Thyroid gland (tissue), 4 donors: ENCODE results near the gene RPL3.

Experiments
- POLR2A ChIP-seq, 2 donors: fragments of 450-650 bp; IDR thresholded peaks; one replicate each; pipeline ENCODE4 v1.6.1; 2017; ENCODE audit warnings: antibody characterized with exemption in 2 of 2, mild to moderate bottlenecking in 2 of 2, moderate library complexity in 1 of 2
- TF ChIP-seq, protein P1 (sequence below), 6 experiments: fragments of 200-600 bp in 3 of 6; fragments of 450-650 bp in 3 of 6; sonication (generic) in 3 of 6; IDR thresholded peaks; one replicate each; pipeline ENCODE4 v1.5.1; 2016 to 2019; ENCODE audit warnings: antibody characterized with exemption in 6 of 6, mild to moderate bottlenecking in 2 of 6, inconsistent platforms in 1 of 6, moderate library complexity in 1 of 6

GRCh38 chr22:39319284-39320022, at the start of gene RPL3:
- TF ChIP-seq, protein P1, sequence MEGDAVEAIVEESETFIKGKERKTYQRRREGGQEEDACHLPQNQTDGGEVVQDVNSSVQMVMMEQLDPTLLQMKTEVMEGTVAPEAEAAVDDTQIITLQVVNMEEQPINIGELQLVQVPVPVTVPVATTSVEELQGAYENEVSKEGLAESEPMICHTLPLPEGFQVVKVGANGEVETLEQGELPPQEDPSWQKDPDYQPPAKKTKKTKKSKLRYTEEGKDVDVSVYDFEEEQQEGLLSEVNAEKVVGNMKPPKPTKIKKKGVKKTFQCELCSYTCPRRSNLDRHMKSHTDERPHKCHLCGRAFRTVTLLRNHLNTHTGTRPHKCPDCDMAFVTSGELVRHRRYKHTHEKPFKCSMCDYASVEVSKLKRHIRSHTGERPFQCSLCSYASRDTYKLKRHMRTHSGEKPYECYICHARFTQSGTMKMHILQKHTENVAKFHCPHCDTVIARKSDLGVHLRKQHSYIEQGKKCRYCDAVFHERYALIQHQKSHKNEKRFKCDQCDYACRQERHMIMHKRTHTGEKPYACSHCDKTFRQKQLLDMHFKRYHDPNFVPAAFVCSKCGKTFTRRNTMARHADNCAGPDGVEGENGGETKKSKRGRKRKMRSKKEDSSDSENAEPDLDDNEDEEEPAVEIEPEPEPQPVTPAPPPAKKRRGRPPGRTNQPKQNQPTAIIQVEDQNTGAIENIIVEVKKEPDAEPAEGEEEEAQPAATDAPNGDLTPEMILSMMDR (IDR thresholded peaks at IDR 0.05), result peak in 3 of 6 experiments; percentile 22 to 31 (median 24)
- peak; percentile 78 to 94 for TF ChIP-seq POLR2A (IDR thresholded peaks at IDR 0.05)
